HUDEP-2 (cell line): Measurements from ENCODE around the gene TFAP2E.
"Not testable (repeated sequence)": the region's sequence is repeated elsewhere in the genome, so short reads cannot be mapped to it uniquely, and the experiment has no call there.

Experiments used
- DNase-seq, 76 experiments: peaks; one replicate each; lab custom pipeline; 2025; ENCODE audit not compliant: unreplicated experiment in 76 of 76; lab: John Stamatoyannopoulos, UW

TFAP2E gene

GRCh38 chr1:35570589-35571137 is 2.5 kb upstream of the TFAP2E start:
- DNase-seq, result no peak

- no peak for DNase-seq
Measured at GRCh38 chr1:35571263-35571662, 1.9 kb upstream of the TFAP2E start.

- DNase-seq, result no peak
Measured at GRCh38 chr1:35572296-35572695, 818 bp upstream of the TFAP2E start.

GRCh38 chr1:35574125-35574654 is 1.1 kb downstream of the TFAP2E start:
- no peak for DNase-seq

- DNase-seq, result no peak
Measured at GRCh38 chr1:35574655-35575415, 1.7 kb downstream of the TFAP2E start.

- no peak for DNase-seq
Measured at GRCh38 chr1:35575416-35575958, 2.4 kb downstream of the TFAP2E start.

- DNase-seq, result no peak
Measured at GRCh38 chr1:35576061-35576765, 3.1 kb downstream of the TFAP2E start.

GRCh38 chr1:35576766-35577070 is 3.6 kb downstream of the TFAP2E start:
- not testable (repeated sequence) for DNase-seq

GRCh38 chr1:35577071-35577998 is 4.2 kb downstream of the TFAP2E start:
- no peak for DNase-seq

GRCh38 chr1:35580949-35581388 is 7.9 kb downstream of the TFAP2E start:
- DNase-seq, result no peak

GRCh38 chr1:35581621-35582020 is 8.5 kb downstream of the TFAP2E start:
- not testable (repeated sequence) for DNase-seq

- no peak for DNase-seq
Measured at GRCh38 chr1:35585281-35585680, 12.2 kb downstream of the TFAP2E start.

- not testable (repeated sequence) for DNase-seq
Measured at GRCh38 chr1:35585805-35586204, 12.7 kb downstream of the TFAP2E start.

GRCh38 chr1:35586808-35587207 is 13.7 kb downstream of the TFAP2E start:
- DNase-seq, result no peak

GRCh38 chr1:35587736-35588135 is 14.6 kb downstream of the TFAP2E start:
- DNase-seq, result no peak

GRCh38 chr1:35588197-35588910 is 15.2 kb downstream of the TFAP2E start:
- DNase-seq, result no peak

GRCh38 chr1:35589516-35590427 is 16.7 kb downstream of the TFAP2E start:
- no peak for DNase-seq

GRCh38 chr1:35590476-35591040 is 17.4 kb downstream of the TFAP2E start:
- DNase-seq, result no peak
